NCI-H2227 (cell line): ENCODE measurements around the gene MXD3.
"Not testable (repeated sequence)": the region's sequence is repeated elsewhere in the genome, so short reads cannot be mapped to it uniquely, and the experiment has no call there.

Source experiments
- DNase-seq: peaks from one replicate; lab custom pipeline; 2025; ENCODE audit not compliant: unreplicated experiment; lab: John Stamatoyannopoulos, UW

Gene MXD3

GRCh38 chr5:177344891-177345290, 33.2 kb upstream of the MXD3 start:
- no peak for DNase-seq

- DNase-seq = no peak
Measured at GRCh38 chr5:177343777-177344176, 32.1 kb upstream of the MXD3 start.

- not testable (repeated sequence) for DNase-seq
Measured at GRCh38 chr5:177343000-177343399, 31.3 kb upstream of the MXD3 start.

GRCh38 chr5:177339107-177339638, 27.5 kb upstream of the MXD3 start:
- DNase-seq = no peak

- no peak for DNase-seq
Measured at GRCh38 chr5:177338251-177339106, 26.8 kb upstream of the MXD3 start.

GRCh38 chr5:177336603-177337494, 25.2 kb upstream of the MXD3 start:
- no peak for DNase-seq

GRCh38 chr5:177336112-177336511, 24.4 kb upstream of the MXD3 start:
- DNase-seq = no peak

GRCh38 chr5:177335701-177336065, 24.0 kb upstream of the MXD3 start:
- no peak for DNase-seq

- no peak for DNase-seq
Measured at GRCh38 chr5:177334781-177335700, 23.3 kb upstream of the MXD3 start.

- DNase-seq = no peak
Measured at GRCh38 chr5:177334155-177334551, 22.5 kb upstream of the MXD3 start.

- no peak for DNase-seq
Measured at GRCh38 chr5:177333420-177334154, 21.9 kb upstream of the MXD3 start.

- no peak for DNase-seq
Measured at GRCh38 chr5:177332896-177333260, 21.2 kb upstream of the MXD3 start.

GRCh38 chr5:177332031-177332895, 20.6 kb upstream of the MXD3 start:
- DNase-seq = no peak

- no peak for DNase-seq
Measured at GRCh38 chr5:177330991-177331842, 19.5 kb upstream of the MXD3 start.

GRCh38 chr5:177329883-177330282, 18.2 kb upstream of the MXD3 start:
- DNase-seq = no peak

- no peak for DNase-seq
Measured at GRCh38 chr5:177328545-177329231, 17.0 kb upstream of the MXD3 start.
